Testis (tissue), 3 donors: ENCODE data around the gene TRPC1. TPM values are rescaled to one million over a fixed set of nuclear protein-coding genes. Genes with fewer than 3 reads are reported as not detected.

Experiments used
- DNase-seq: peaks from one replicate; pipeline ENCODE4 v3.0.0-alpha.2; 2019
- H3K27ac ChIP-seq, 2 donors: fragments of 200-600 bp; sonication (generic); one replicate each; pipeline ENCODE4 v1.5.1; 2019
- H3K27me3 ChIP-seq: fragments of 200-600 bp; sonication (generic); one replicate; pipeline ENCODE4 v1.5.1; 2019
- H3K36me3 ChIP-seq: fragments of 200-600 bp; sonication (generic); one replicate; pipeline ENCODE4 v1.5.1; 2017; ENCODE audit warnings: low read depth; ENCODE audit errors: missing control alignments
- H3K4me1 ChIP-seq: fragments of 200-600 bp; sonication (generic); one replicate; pipeline ENCODE4 v1.5.1; 2019
- H3K4me3 ChIP-seq, 2 donors: fragments of 200-600 bp; sonication (generic); one replicate each; pipeline ENCODE4 v1.5.1; 2017 to 2019
- H3K9me3 ChIP-seq: fragments of 200-600 bp; sonication (generic); one replicate; pipeline ENCODE4 v1.5.1; 2017
- CTCF ChIP-seq, 3 experiments: fragments of 450-650 bp in 2 of 3; fragments of 200-600 bp in 1 of 3; sonication (generic) in 1 of 3; IDR thresholded peaks; one replicate each; pipeline ENCODE4 v1.5.1; 2016 to 2019; ENCODE audit warnings: antibody characterized with exemption in 3 of 3, mild to moderate bottlenecking in 2 of 3, moderate library complexity in 1 of 3
- POLR2A ChIP-seq: fragments of 450-650 bp; IDR thresholded peaks from one replicate; pipeline ENCODE4 v1.6.1; 2017; ENCODE audit warnings: antibody characterized with exemption, mild to moderate bottlenecking, moderate library complexity
- whole genome bisulfite sequencing, 2 donors: methylation state at CpG; one replicate each; pipeline ENCODE4 v1.1.5; 2018; 5-methylcytosine and 5-hydroxymethylcytosine counted together
- intact Hi-C: fragments of 100-400 bp; cut with DNase I; formaldehyde crosslinking; loops from one replicate; pipeline ENCODE4 v1.15.1; 2023; ENCODE audit warnings: low total_unique reads
- polyA plus RNA-seq: library from polyadenylated mRNA; stranded (reverse); fragments of 350-450 nt; fragmentation: Illumina TruSeq; extraction: RNeasy Lipid Tissue Mini Kit (QIAGEN cat#74804); gene quantifications from one replicate; pipeline ENCODE4 v1.2.3, GENCODE V29; 2014; ENCODE audit warnings: low read depth, low replicate concordance; ENCODE audit not compliant: insufficient read depth
- total RNA-seq, 2 donors: library from RNA; depleted of rRNA; stranded (reverse); fragments of >200 nt; gene quantifications; one replicate each; pipeline ENCODE4 v1.2.3, GENCODE V29; 2016

The TRPC1 gene
- total and polyA plus RNA-seq, 3 donors from 2014 or later, result 9.2 to 24.8 (median 23.1) TPM

GRCh38 chr3:142768338-142768737, 44.5 kb downstream of the TRPC1 start:
- DNase-seq, result no peak
- Histone ChIP-seq H3K36me3 (no peaks in the 10 kb centered on the region), H3K4me1 (no peaks in the 10 kb centered on the region), H3K27ac (no peak overlapping the region), H3K9me3 (no peaks in the 10 kb centered on the region), H3K4me3 (no peak overlapping the region), H3K27me3 (no peaks in the 10 kb centered on the region)
- TF ChIP-seq POLR2A (no peak), CTCF (IDR thresholded peaks at IDR 0.05) (no peak)
- intact Hi-C loops, result no loop called here

- intact Hi-C loops, result no loop called here
- no peak for DNase-seq
- Histone ChIP-seq H3K27me3 (no peaks in the 10 kb centered on the region), H3K27ac (no peak overlapping the region), H3K9me3 (no peaks in the 10 kb centered on the region), H3K36me3 (no peaks in the 10 kb centered on the region), H3K4me3 (no peak overlapping the region), H3K4me1 (no peaks in the 10 kb centered on the region)
- TF ChIP-seq POLR2A, result no peak
- no peak for TF ChIP-seq CTCF (IDR thresholded peaks at IDR 0.05)
Observed at GRCh38 chr3:142777927-142778326, 54.1 kb downstream of the TRPC1 start.

- TF ChIP-seq CTCF (IDR thresholded peaks at IDR 0.05), result no peak
- no peak for TF ChIP-seq POLR2A
Observed at GRCh38 chr3:142778541-142778940, 54.7 kb downstream of the TRPC1 start.

GRCh38 chr3:142779591-142779990, 55.8 kb downstream of the TRPC1 start:
- DNase-seq, result no peak
- Histone ChIP-seq H3K9me3 (no peaks in the 10 kb centered on the region), H3K36me3 (no peaks in the 10 kb centered on the region), H3K4me1 (no peaks in the 10 kb centered on the region), H3K27ac (no peak overlapping the region), H3K27me3 (no peaks in the 10 kb centered on the region), H3K4me3 (no peak overlapping the region)
- intact Hi-C loops, result no loop called here
- no peak for TF ChIP-seq CTCF (IDR thresholded peaks at IDR 0.05)
- TF ChIP-seq POLR2A, result no peak

More at GRCh38 chr3:142778541-142778940, 54.7 kb downstream of the TRPC1 start:
- Histone ChIP-seq H3K27me3 (no peaks in the 10 kb centered on the region), H3K9me3 (no peaks in the 10 kb centered on the region), H3K36me3 (no peaks in the 10 kb centered on the region), H3K4me1 (no peaks in the 10 kb centered on the region), H3K4me3 (no peak overlapping the region), H3K27ac (no peak overlapping the region)
- 91 to 92% methylated on average over 2 of the region's 2 CpGs for WGBS, 2 donors
- intact Hi-C loops, result no loop called here
- no peak for DNase-seq

- Histone ChIP-seq H3K27ac (no peak overlapping the region), H3K4me1 (no peaks in the 10 kb centered on the region), H3K27me3 (no peaks in the 10 kb centered on the region), H3K9me3 (no peaks in the 10 kb centered on the region), H3K4me3 (no peak overlapping the region), H3K36me3 (no peaks in the 10 kb centered on the region)
- WGBS, 2 donors, result 83 to 89% methylated on average over 2 of the region's 2 CpGs
- DNase-seq, result no peak
- TF ChIP-seq CTCF (IDR thresholded peaks at IDR 0.05) (no peak), POLR2A (no peak)
- intact Hi-C loops, result no loop called here
Observed at GRCh38 chr3:142782616-142783015, 58.8 kb downstream of the TRPC1 start.
